GM23248 (cell line): Measurements from ENCODE around the gene HEBP2. TPM values are rescaled to one million over a fixed set of nuclear protein-coding genes. Genes with fewer than 3 reads are reported as not detected.

Source experiments
- DNase-seq: peaks from one replicate; pipeline ENCODE4 v3.0.0-alpha.2; 2015
- H2AFZ ChIP-seq: fragments of 200-600 bp; sonication (generic); 2 replicates; pipeline ENCODE4 v1.6.1; 2016; ENCODE audit warnings: antibody characterized with exemption
- H3F3A ChIP-seq: fragments of 200-600 bp; sonication (generic); 2 replicates; pipeline ENCODE4 v1.6.1; 2016; ENCODE audit warnings: mild to moderate bottlenecking, antibody characterized with exemption, mixed run types; ENCODE audit not compliant: insufficient read depth
- H3K27ac ChIP-seq: fragments of 200-600 bp; sonication (generic); 2 replicates; pipeline ENCODE4 v1.5.1; 2016; ENCODE audit warnings: mild to moderate bottlenecking
- H3K27me3 ChIP-seq: fragments of 200-600 bp; sonication (generic); replicated peaks from 2 replicates; pipeline ENCODE4 v1.6.1; 2016; ENCODE audit warnings: mild to moderate bottlenecking; ENCODE audit not compliant: insufficient read depth
- H3K36me3 ChIP-seq: fragments of 200-600 bp; sonication (generic); 2 replicates; pipeline ENCODE4 v1.6.1; 2016; ENCODE audit warnings: low read depth, mild to moderate bottlenecking
- H3K4me1 ChIP-seq: fragments of 200-600 bp; sonication (generic); 2 replicates; pipeline ENCODE4 v1.6.1; 2016; ENCODE audit warnings: mild to moderate bottlenecking; ENCODE audit not compliant: insufficient read depth
- H3K4me2 ChIP-seq: fragments of 200-600 bp; sonication (generic); one replicate; pipeline ENCODE4 v1.6.1; 2016; ENCODE audit warnings: mild to moderate bottlenecking; ENCODE audit not compliant: unreplicated experiment
- H3K4me3 ChIP-seq: fragments of 200-600 bp; sonication (generic); 2 replicates; pipeline ENCODE4 v1.5.1; 2016; ENCODE audit warnings: mild to moderate bottlenecking
- H3K79me2 ChIP-seq: fragments of 200-600 bp; sonication (generic); 2 replicates; pipeline ENCODE4 v1.6.1; 2016; ENCODE audit warnings: mild to moderate bottlenecking; ENCODE audit not compliant: insufficient read depth
- H3K9ac ChIP-seq: fragments of 200-600 bp; sonication (generic); 2 replicates; pipeline ENCODE4 v1.6.1; 2016; ENCODE audit warnings: mild to moderate bottlenecking
- H3K9me2 ChIP-seq: fragments of 200-600 bp; sonication (generic); 2 replicates; pipeline ENCODE4 v1.6.1; 2016; ENCODE audit warnings: mixed run types, mild to moderate bottlenecking, moderate library complexity; ENCODE audit not compliant: insufficient read depth
- H3K9me3 ChIP-seq: fragments of 200-600 bp; sonication (generic); one replicate; pipeline ENCODE4 v1.6.1; 2017; ENCODE audit warnings: low read depth
- H4K20me1 ChIP-seq: fragments of 200-600 bp; sonication (generic); 2 replicates; pipeline ENCODE4 v1.6.0; 2016; ENCODE audit not compliant: insufficient read depth
- EZH2 ChIP-seq: fragments of 200-600 bp; sonication (generic); IDR thresholded peaks from 2 replicates; pipeline ENCODE4 v1.6.1; 2018; ENCODE audit warnings: antibody characterized with exemption, mild to moderate bottlenecking; ENCODE audit not compliant: insufficient read depth, poor library complexity, severe bottlenecking
- EZH2phosphoT487 ChIP-seq: fragments of 200-600 bp; sonication (generic); IDR thresholded peaks from 2 replicates; pipeline ENCODE4 v1.6.1; 2018; ENCODE audit warnings: antibody characterized with exemption, moderate library complexity, mild to moderate bottlenecking, low read depth; ENCODE audit not compliant: insufficient read depth
- WGBS, 2 experiments: methylation state at CpG; one replicate each; pipeline ENCODE4 v1.1.6; 2015 to 2017; ENCODE audit warnings: low lambda C conversion rate in 2 of 2, low coverage in 1 of 2; ENCODE audit errors: missing lambda C conversion rate in 2 of 2; 5-methylcytosine and 5-hydroxymethylcytosine counted together
- in situ Hi-C: fragments of 300-500 bp; cut with MboI; formaldehyde crosslinking; loops from 2 replicates; pipeline ENCODE4 v1.15.0; 2020
- polyA plus RNA-seq: library from polyadenylated mRNA; unstranded; fragments of >200 nt; fragmentation: Nextera tagmentation; extraction: Ambion mirVana; gene quantifications from 2 replicates; pipeline ENCODE4 v1.2.1, GENCODE V29; 2016
- total RNA-seq: library from RNA; depleted of rRNA; stranded (reverse); fragments of >200 nt; shearing (Covaris generic); gene quantifications from 2 replicates; pipeline ENCODE4 v1.2.3, GENCODE V29; 2014

The HEBP2 gene
- total and polyA plus RNA-seq, 2 experiments from 2014 or later: 62.8 to 102 TPM

DNA sequence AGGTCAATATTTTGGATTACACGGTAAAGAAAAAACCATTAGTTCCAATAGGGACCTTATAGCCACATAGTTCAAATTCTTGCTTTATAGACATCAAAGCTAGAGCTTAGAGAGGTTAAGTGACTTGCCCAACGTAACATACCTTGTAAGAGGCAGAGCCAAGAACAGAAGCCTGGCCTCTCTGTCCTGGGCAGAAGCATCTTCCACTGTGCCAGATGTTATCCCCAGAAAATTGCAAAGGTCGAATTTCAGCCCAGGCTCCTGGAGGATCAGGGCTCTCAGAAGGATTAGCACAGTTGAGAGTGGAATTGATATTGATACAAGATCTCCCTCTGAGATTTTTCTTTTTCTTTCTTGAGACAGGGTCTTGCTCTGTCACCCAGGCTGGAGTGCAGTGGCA, 20.2 kb upstream of the HEBP2 start:
- H3K36me3 ChIP-seq: no peaks in the 10 kb centered on the region
- H3K79me2 ChIP-seq: no peaks in the 10 kb centered on the region
- no peaks in the 10 kb centered on the region for H3K4me1 ChIP-seq
- no peaks in the 10 kb centered on the region for H3K27me3 ChIP-seq
- no peaks in the 10 kb centered on the region for H4K20me1 ChIP-seq
- DNase-seq: no peak
- H3F3A ChIP-seq: no peaks in the 10 kb centered on the region
- no peak overlapping the region for H3K4me2 ChIP-seq
- no peak overlapping the region for H3K4me3 ChIP-seq
- no peaks in the 10 kb centered on the region for H3K9me3 ChIP-seq
- 38% methylated on average over 3 of the region's 3 CpGs for WGBS, 2 experiments
- H2AFZ ChIP-seq: no peak overlapping the region
- no peaks in the 10 kb centered on the region for H3K9me2 ChIP-seq
- H3K9ac ChIP-seq: no peak overlapping the region
- no peak overlapping the region for H3K27ac ChIP-seq
- in situ Hi-C loops: no loop called here
- TF ChIP-seq EZH2: no peak
- no peak for TF ChIP-seq EZH2phosphoT487

- no peak for DNase-seq
- Histone ChIP-seq H3K36me3 (no peaks in the 10 kb centered on the region), H3K4me1 (no peaks in the 10 kb centered on the region), H3K9me2 (no peaks in the 10 kb centered on the region), H3K27ac (no peak overlapping the region), H3K27me3 (no peaks in the 10 kb centered on the region), H3K9me3 (no peaks in the 10 kb centered on the region), H3K9ac (no peak overlapping the region), H2AFZ (no peak overlapping the region), H4K20me1 (no peaks in the 10 kb centered on the region), H3K4me2 (no peak overlapping the region), H3F3A (no peaks in the 10 kb centered on the region), H3K79me2 (no peaks in the 10 kb centered on the region), H3K4me3 (no peak overlapping the region)
- no peak for TF ChIP-seq EZH2
- no peak for TF ChIP-seq EZH2phosphoT487
- in situ Hi-C loops: no loop called here
- 94 to 95% methylated on average over 3 of the region's 3 CpGs for WGBS, 2 experiments
These were observed 17.1 kb upstream of the HEBP2 start for GRCh38 chr6:138386897-138387296.

GRCh38 chr6:138387577-138388368, 16.2 kb upstream of the HEBP2 start:
- 84 to 85% methylated on average over 8 of the region's 8 CpGs for WGBS, 2 experiments
- in situ Hi-C loops: no loop called here

DNA sequence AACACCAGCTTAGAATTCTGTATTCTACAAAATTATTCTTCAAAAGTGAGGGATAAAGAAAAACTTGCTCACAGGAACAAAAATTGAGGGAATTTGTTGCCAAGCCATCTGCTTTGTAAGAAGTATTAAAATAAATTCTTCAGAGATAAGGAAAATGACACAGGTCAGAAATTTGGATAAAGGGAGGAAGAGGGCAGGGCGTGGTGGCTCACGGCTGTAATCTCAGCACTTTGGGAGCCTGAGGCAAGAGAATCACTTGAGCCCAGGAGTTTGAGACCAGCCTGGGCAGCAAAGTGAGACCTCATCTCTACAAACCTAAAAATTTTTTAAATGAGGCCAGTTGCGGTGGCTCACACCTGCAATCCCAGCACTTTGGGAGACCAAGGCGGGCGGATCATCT, 14.5 kb upstream of the HEBP2 start:
- TF ChIP-seq EZH2phosphoT487 (no peak), EZH2 (no peak)
- H3K9me2 ChIP-seq: no peaks in the 10 kb centered on the region
- H3K4me2 ChIP-seq: no peak overlapping the region
- no peaks in the 10 kb centered on the region for H3K27me3 ChIP-seq
- H3K36me3 ChIP-seq: no peaks in the 10 kb centered on the region
- WGBS, 2 experiments: 91 to 94% methylated on average over 5 of the region's 5 CpGs
- no peak overlapping the region for H3K4me3 ChIP-seq
- H3K9me3 ChIP-seq: no peaks in the 10 kb centered on the region
- H3K4me1 ChIP-seq: no peaks in the 10 kb centered on the region
- in situ Hi-C loops: no loop called here
- H4K20me1 ChIP-seq: no peaks in the 10 kb centered on the region
- no peak overlapping the region for H3K9ac ChIP-seq
- H3K27ac ChIP-seq: no peak overlapping the region
- no peaks in the 10 kb centered on the region for H3K79me2 ChIP-seq
- H3F3A ChIP-seq: no peaks in the 10 kb centered on the region
- DNase-seq: no peak
- H2AFZ ChIP-seq: no peak overlapping the region

More at GRCh38 chr6:138387577-138388368, 16.2 kb upstream of the HEBP2 start:
- no peak overlapping the region for H3K9ac ChIP-seq
- H3F3A ChIP-seq: no peaks in the 10 kb centered on the region
- H3K27ac ChIP-seq: no peak overlapping the region
- H3K9me3 ChIP-seq: no peaks in the 10 kb centered on the region
- H3K4me3 ChIP-seq: no peak overlapping the region
- no peak for TF ChIP-seq EZH2phosphoT487
- TF ChIP-seq EZH2: no peak
- no peaks in the 10 kb centered on the region for H3K27me3 ChIP-seq
- H2AFZ ChIP-seq: no peak overlapping the region
- no peak overlapping the region for H3K4me2 ChIP-seq
- no peaks in the 10 kb centered on the region for H3K36me3 ChIP-seq
- DNase-seq: no peak
- H3K79me2 ChIP-seq: no peaks in the 10 kb centered on the region
- no peaks in the 10 kb centered on the region for H4K20me1 ChIP-seq
- H3K4me1 ChIP-seq: no peaks in the 10 kb centered on the region
- no peaks in the 10 kb centered on the region for H3K9me2 ChIP-seq
